H9 (cell line): ENCODE results near the gene NOS1AP. TPM values are rescaled to one million over a fixed set of nuclear protein-coding genes. Genes with fewer than 3 reads are reported as not detected.

Source experiments
- DNase-seq: peaks from one replicate; pipeline ENCODE4 v3.0.0-alpha.2; 2017
- H2AFZ ChIP-seq: one replicate; pipeline ENCODE4 v1.6.1; 2013; ENCODE audit warnings: mild to moderate bottlenecking, low read length, control low read depth, moderate library complexity
- H2AK5ac ChIP-seq: 2 replicates; pipeline ENCODE4 v1.6.1; 2013; ENCODE audit warnings: low read length, control low read depth, mixed read lengths; ENCODE audit not compliant: insufficient read length
- H2BK120ac ChIP-seq: one replicate; pipeline ENCODE4 v1.6.1; 2013; ENCODE audit warnings: low read depth, mild to moderate bottlenecking, low read length, control low read depth, inconsistent platforms; ENCODE audit not compliant: poor library complexity, severe bottlenecking
- H2BK12ac ChIP-seq: 2 replicates; pipeline ENCODE4 v1.6.1; 2013; ENCODE audit warnings: low read length, control low read depth, mixed read lengths, low read depth; ENCODE audit not compliant: insufficient read length
- H2BK15ac ChIP-seq: 2 replicates; pipeline ENCODE4 v1.6.1; 2013; ENCODE audit warnings: low read depth, low read length, control low read depth
- H2BK20ac ChIP-seq: one replicate; pipeline ENCODE4 v1.6.1; 2013; ENCODE audit warnings: low read depth, mild to moderate bottlenecking, low read length, control low read depth, inconsistent platforms; ENCODE audit not compliant: poor library complexity, severe bottlenecking
- H2BK5ac ChIP-seq: 2 replicates; pipeline ENCODE4 v1.6.1; 2013; ENCODE audit warnings: low read length, control low read depth, mixed read lengths; ENCODE audit not compliant: insufficient read length
- H3K14ac ChIP-seq: 2 replicates; pipeline ENCODE4 v1.6.1; 2013; ENCODE audit warnings: low read length, control low read depth; ENCODE audit not compliant: insufficient read depth
- H3K18ac ChIP-seq: 2 replicates; pipeline ENCODE4 v1.6.1; 2013; ENCODE audit warnings: low read depth, mild to moderate bottlenecking, mixed read lengths, low read length, control low read depth; ENCODE audit not compliant: insufficient read length
- H3K23ac ChIP-seq: 2 replicates; pipeline ENCODE4 v1.6.1; 2013; ENCODE audit warnings: low read length, control low read depth, mixed read lengths, low read depth; ENCODE audit not compliant: insufficient read length
- H3K23me2 ChIP-seq: 2 replicates; pipeline ENCODE4 v1.6.1; 2013; ENCODE audit warnings: low read depth, mild to moderate bottlenecking, mixed read lengths, low read length, control low read depth; ENCODE audit not compliant: insufficient read length, poor library complexity, severe bottlenecking
- H3K27ac ChIP-seq: 2 replicates; pipeline ENCODE4 v1.5.1; 2013; ENCODE audit warnings: low read length, control low read depth, mixed read lengths, low read depth; ENCODE audit not compliant: insufficient read length
- H3K27me3 ChIP-seq: 2 replicates; pipeline ENCODE4 v1.6.1; 2013; ENCODE audit warnings: low read length, control low read depth, inconsistent platforms; ENCODE audit not compliant: insufficient read depth
- H3K4ac ChIP-seq: 2 replicates; pipeline ENCODE4 v1.6.1; 2013; ENCODE audit warnings: low read depth, mild to moderate bottlenecking, control low read depth, inconsistent platforms, low read length, moderate library complexity
- H3K4me1 ChIP-seq: 2 replicates; pipeline ENCODE4 v1.6.1; 2013; ENCODE audit warnings: low read length, control low read depth, inconsistent platforms; ENCODE audit not compliant: insufficient read depth
- H3K4me2 ChIP-seq: 2 replicates; pipeline ENCODE4 v1.6.1; 2013; ENCODE audit warnings: low read length, control low read depth, mixed read lengths; ENCODE audit not compliant: insufficient read length, insufficient read depth
- H3K56ac ChIP-seq: 2 replicates; pipeline ENCODE4 v1.6.1; 2013; ENCODE audit warnings: low read depth, mild to moderate bottlenecking, mixed read lengths, low read length, control low read depth; ENCODE audit not compliant: insufficient read length
- H3K79me1 ChIP-seq: 2 replicates; pipeline ENCODE4 v1.6.1; 2013; ENCODE audit warnings: low read depth, mild to moderate bottlenecking, moderate library complexity, low read length, control low read depth, inconsistent platforms; ENCODE audit not compliant: insufficient read depth, poor library complexity, severe bottlenecking
- H3K79me2 ChIP-seq: 2 replicates; pipeline ENCODE4 v1.6.1; 2013; ENCODE audit warnings: low read length, control low read depth, inconsistent platforms; ENCODE audit not compliant: insufficient read depth
- H3K9ac ChIP-seq: 2 replicates; pipeline ENCODE4 v1.6.1; 2013; ENCODE audit warnings: low read length, control low read depth, mixed read lengths; ENCODE audit not compliant: insufficient read length; ENCODE audit errors: extremely low read depth
- H3K9me3 ChIP-seq: one replicate; pipeline ENCODE4 v1.6.1; 2013; ENCODE audit warnings: low read depth, low read length, inconsistent platforms; ENCODE audit not compliant: control insufficient read depth
- H3T11ph ChIP-seq: one replicate; pipeline ENCODE4 v1.6.1; 2013; ENCODE audit warnings: mild to moderate bottlenecking, low read length, control low read depth, inconsistent platforms
- H4K20me1 ChIP-seq: one replicate; pipeline ENCODE4 v1.6.1; 2013; ENCODE audit not compliant: control insufficient read depth, insufficient read length, insufficient read depth
- H4K5ac ChIP-seq: 2 replicates; pipeline ENCODE4 v1.6.1; 2013; ENCODE audit warnings: low read depth, mild to moderate bottlenecking, mixed read lengths, low read length, control low read depth; ENCODE audit not compliant: insufficient read length
- H4K8ac ChIP-seq: replicated peaks from 2 replicates; pipeline ENCODE4 v1.6.1; 2013; ENCODE audit warnings: low read length, control low read depth, mixed read lengths, low read depth; ENCODE audit not compliant: insufficient read length
- H4K91ac ChIP-seq: 2 replicates; pipeline ENCODE4 v1.6.1; 2013; ENCODE audit warnings: low read depth, mild to moderate bottlenecking, moderate library complexity, mixed read lengths, low read length, control low read depth; ENCODE audit not compliant: insufficient read length
- H3K27ac Mint-ChIP-seq, 3 experiments: 2 replicates in 2 of 3; 3 replicates in 1 of 3; pipeline ENCODE4 v1.8.0; 2020 to 2021; ENCODE audit warnings: mixed read lengths in 3 of 3, mild to moderate bottlenecking in 1 of 3, moderate library complexity in 1 of 3
- H3K27me3 Mint-ChIP-seq: 2 replicates; pipeline ENCODE4 v1.8.0; 2021; ENCODE audit warnings: low read depth, mild to moderate bottlenecking, moderate library complexity, mixed read lengths
- H3K36me3 Mint-ChIP-seq, 3 experiments: 2 replicates in 2 of 3; 3 replicates in 1 of 3; pipeline ENCODE4 v1.8.0; 2020 to 2021; ENCODE audit warnings: low read depth in 3 of 3, mixed read lengths in 3 of 3; ENCODE audit not compliant: insufficient read depth in 1 of 3
- H3K4me1 Mint-ChIP-seq, 2 experiments: 2 replicates each; pipeline ENCODE4 v1.8.0; 2020; ENCODE audit warnings: mixed read lengths in 2 of 2
- H3K4me3 Mint-ChIP-seq, 2 experiments: 2 replicates in 1 of 2; 3 replicates in 1 of 2; pipeline ENCODE4 v1.8.0; 2020 to 2021; ENCODE audit warnings: mild to moderate bottlenecking in 2 of 2, mixed read lengths in 2 of 2, moderate library complexity in 1 of 2
- H3K9me3 Mint-ChIP-seq, 2 experiments: 2 replicates in 1 of 2; 3 replicates in 1 of 2; pipeline ENCODE4 v1.8.0; 2020; ENCODE audit warnings: mild to moderate bottlenecking in 2 of 2, mixed read lengths in 2 of 2, moderate library complexity in 1 of 2
- WGBS: extraction: QIAGEN DNeasy Blood & Tissue Kit; methylation state at CpG from one replicate; pipeline ENCODE4 v1.1.7; 2013; ENCODE audit warnings: missing lambda C conversion rate, low lambda C conversion rate, mixed read lengths; ENCODE audit not compliant: insufficient read length; ENCODE audit errors: extremely low coverage; 5-methylcytosine and 5-hydroxymethylcytosine counted together
- total RNA-seq: library from RNA; stranded (reverse); gene quantifications from 2 replicates; pipeline ENCODE4 v1.2.1, GENCODE V29; 2021
- TF ChIP-seq, protein P1 (sequence below): fragments of 200-600 bp; sonication (generic); conservative IDR thresholded peaks from 3 replicates; pipeline ENCODE4 v1.8.0; 2021; ENCODE audit warnings: antibody characterized with exemption, mild to moderate bottlenecking

NOS1AP gene
- total RNA-seq, 1 experiment from 2014 or later, result 8.4 TPM

GRCh38 chr1:162145966-162146696 lies 76.6 kb downstream of the NOS1AP start:
- peaks cover 4% of the 10 kb centered on the region; the same call in 1 of the 2 replicates for H3K79me2 ChIP-seq
- Mint-ChIP-seq H3K9me3 (no peaks in the 10 kb centered on the region), H3K27me3 (peaks cover 10% of the 10 kb centered on the region), H3K27ac (peak overlapping the region in 2 of 3 experiments; percentile 6 to 87; a peak in 3 of 7 replicates), H3K36me3 (no peaks in the 10 kb centered on the region; a peak in 2 of 7 replicates), H3K4me1 (peaks cover 29 to 32% of the 10 kb centered on the region in 2 experiments), H3K4me3 (peak overlapping the region in 1 of 2 experiments; percentile 56; a peak in 4 of 5 replicates)
- no peak overlapping the region for H4K8ac ChIP-seq
- no peak overlapping the region for H2BK120ac ChIP-seq
- H4K20me1 ChIP-seq, result no peaks in the 10 kb centered on the region
- H3K79me1 ChIP-seq, result no peaks in the 10 kb centered on the region
- H4K5ac ChIP-seq, result no peak overlapping the region
- H3K4me1 ChIP-seq, result peaks cover 23% of the 10 kb centered on the region
- no peaks in the 10 kb centered on the region for H3K9me3 ChIP-seq
- TF ChIP-seq, protein P1, sequence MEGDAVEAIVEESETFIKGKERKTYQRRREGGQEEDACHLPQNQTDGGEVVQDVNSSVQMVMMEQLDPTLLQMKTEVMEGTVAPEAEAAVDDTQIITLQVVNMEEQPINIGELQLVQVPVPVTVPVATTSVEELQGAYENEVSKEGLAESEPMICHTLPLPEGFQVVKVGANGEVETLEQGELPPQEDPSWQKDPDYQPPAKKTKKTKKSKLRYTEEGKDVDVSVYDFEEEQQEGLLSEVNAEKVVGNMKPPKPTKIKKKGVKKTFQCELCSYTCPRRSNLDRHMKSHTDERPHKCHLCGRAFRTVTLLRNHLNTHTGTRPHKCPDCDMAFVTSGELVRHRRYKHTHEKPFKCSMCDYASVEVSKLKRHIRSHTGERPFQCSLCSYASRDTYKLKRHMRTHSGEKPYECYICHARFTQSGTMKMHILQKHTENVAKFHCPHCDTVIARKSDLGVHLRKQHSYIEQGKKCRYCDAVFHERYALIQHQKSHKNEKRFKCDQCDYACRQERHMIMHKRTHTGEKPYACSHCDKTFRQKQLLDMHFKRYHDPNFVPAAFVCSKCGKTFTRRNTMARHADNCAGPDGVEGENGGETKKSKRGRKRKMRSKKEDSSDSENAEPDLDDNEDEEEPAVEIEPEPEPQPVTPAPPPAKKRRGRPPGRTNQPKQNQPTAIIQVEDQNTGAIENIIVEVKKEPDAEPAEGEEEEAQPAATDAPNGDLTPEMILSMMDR, result no peak
- H3K23ac ChIP-seq, result no peak overlapping the region
- no peak overlapping the region for H2BK15ac ChIP-seq
- H2AFZ ChIP-seq, result no peak overlapping the region
- H3K14ac ChIP-seq, result peak overlapping the region; percentile 28; the same call in 1 of the 2 replicates
- DNase-seq, result no peak
- H3K27me3 ChIP-seq, result no peaks in the 10 kb centered on the region
- H3K4ac ChIP-seq, result no peak overlapping the region
- H2AK5ac ChIP-seq, result no peak overlapping the region
- H4K91ac ChIP-seq, result no peak overlapping the region
- H3K18ac ChIP-seq, result no peak overlapping the region
- no peak overlapping the region for H2BK12ac ChIP-seq
- no CpG with 5 or more reads among the region's 5 CpGs for WGBS
- H2BK20ac ChIP-seq, result no peak overlapping the region
- no peak overlapping the region for H3T11ph ChIP-seq
- H3K4me2 ChIP-seq, result peak overlapping the region; percentile 20
- no peak overlapping the region for H3K27ac ChIP-seq
- no peak overlapping the region for H3K56ac ChIP-seq
- H3K9ac ChIP-seq, result no peak overlapping the region
- no peak overlapping the region for H2BK5ac ChIP-seq
- no peaks in the 10 kb centered on the region for H3K23me2 ChIP-seq
